ELR (cell line): ENCODE results near the gene RNF40.
"Not testable (repeated sequence)": the region's sequence is repeated elsewhere in the genome, so short reads cannot be mapped to it uniquely, and the experiment has no call there.

ENCODE experiments used
- DNase-seq: peaks from one replicate; pipeline ENCODE4 v3.0.0-alpha.2; 2015; ENCODE audit warnings: low read depth

The RNF40 gene

DNA sequence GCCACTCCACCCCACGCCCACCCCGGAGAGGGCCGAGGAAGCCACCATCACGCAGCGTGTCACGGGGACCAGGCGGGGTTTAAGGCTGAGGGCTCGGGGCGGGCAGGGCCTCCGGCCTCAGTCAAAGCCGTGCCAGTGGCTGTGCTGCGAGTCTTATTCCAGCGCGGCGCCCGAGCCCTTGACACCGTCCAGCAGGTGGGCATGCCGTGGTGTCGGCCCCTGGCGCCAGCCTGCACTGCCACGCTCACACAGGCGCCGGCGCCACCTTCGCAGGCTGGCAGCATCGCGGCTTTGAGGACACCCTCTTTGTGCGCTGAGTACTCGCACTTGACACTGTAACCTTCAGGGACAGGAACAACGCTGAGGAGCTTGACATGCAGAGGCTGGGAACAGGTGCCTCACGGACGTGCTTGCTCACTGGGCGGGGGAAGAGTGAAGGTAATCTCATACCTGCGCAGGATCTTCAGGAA is 58.9 kb downstream of the RNF40 start:
- no peak for DNase-seq

- not testable (repeated sequence) for DNase-seq
Measured at GRCh38 chr16:30821441-30821840, 59.3 kb downstream of the RNF40 start.

GRCh38 chr16:30821891-30822290 is 59.8 kb downstream of the RNF40 start:
- no peak for DNase-seq
